ENCODE measurements around the gene MAGT1. TPM values are rescaled to one million over a fixed set of nuclear protein-coding genes. Genes with fewer than 3 reads are reported as not detected.

MAGT1 gene
- polyA plus RNA-seq, 3 donors: 18.0 to 29.3 (median 20.0) TPM

- no peak overlapping the region for H3K4me3 Mint-ChIP-seq
- Histone ChIP-seq H3K4me2 (replicated peaks; ENCODE audit: extremely low read depth, low read length, poor library complexity, severe bottlenecking) (no peak overlapping the region), H4K20me1 (ENCODE audit: insufficient read depth, low read length) (no peaks in the 10 kb centered on the region), H3K36me3 (replicated peaks in 1 of 2; ENCODE audit: control insufficient read depth in 1 of 2, insufficient read depth in 2 of 2, low read length in 2 of 2) (no peaks in the 10 kb centered on the region), H3K9me3 (replicated peaks in 1 of 2; ENCODE audit: control insufficient read depth in 1 of 2, insufficient read depth in 1 of 2, low read length in 2 of 2) (no peaks in the 10 kb centered on the region), H2AFZ (ENCODE audit: insufficient read depth, low read depth, low read length, poor library complexity, severe bottlenecking) (no peak overlapping the region), H3K79me2 (ENCODE audit: insufficient read depth, low read length) (no peaks in the 10 kb centered on the region), H3K4me3 (replicated peaks in 1 of 3; ENCODE audit: low read depth in 2 of 3, low read length in 3 of 3) (no peak overlapping the region), H3K27me3 (ENCODE audit: control insufficient read depth in 2 of 2, insufficient read depth in 2 of 2, low read length in 2 of 2) (no peaks in the 10 kb centered on the region), H3K27ac (ENCODE audit: low read depth in 1 of 2, low read length in 2 of 2) (no peak overlapping the region), H3K9ac (ENCODE audit: insufficient read depth, low read length, poor library complexity, severe bottlenecking) (no peak overlapping the region), H3K4me1 (ENCODE audit: control insufficient read depth in 1 of 2, insufficient read depth in 2 of 2, low read length in 2 of 2) (no peaks in the 10 kb centered on the region)
- no peak for DNase-seq
- peaks cover 0 to 1% (median 1%) of the 10 kb centered on the region in 3 donors for H3K27me3 Mint-ChIP-seq (ENCODE audit: low read depth in 3 of 3)
- no peaks in the 10 kb centered on the region for H3K36me3 Mint-ChIP-seq
- H3K4me1 Mint-ChIP-seq: peaks cover 5% of the 10 kb centered on the region
- H3K27ac Mint-ChIP-seq: no peak overlapping the region
- no peak for TF ChIP-seq CTCF (IDR thresholded peaks at IDR 0.05)
- no CpG with 5 or more reads among the region's 1 CpG for WGBS (ENCODE audit: insufficient coverage)
- intact Hi-C loops (cut with micrococcal nuclease): no loop called here
- peaks cover 0 to 16% (median 4%) of the 10 kb centered on the region in 7 donors for H3K9me3 Mint-ChIP-seq
Observed at GRCh38 chrX:77802201-77802600, 93.0 kb downstream of the MAGT1 start.

DNA sequence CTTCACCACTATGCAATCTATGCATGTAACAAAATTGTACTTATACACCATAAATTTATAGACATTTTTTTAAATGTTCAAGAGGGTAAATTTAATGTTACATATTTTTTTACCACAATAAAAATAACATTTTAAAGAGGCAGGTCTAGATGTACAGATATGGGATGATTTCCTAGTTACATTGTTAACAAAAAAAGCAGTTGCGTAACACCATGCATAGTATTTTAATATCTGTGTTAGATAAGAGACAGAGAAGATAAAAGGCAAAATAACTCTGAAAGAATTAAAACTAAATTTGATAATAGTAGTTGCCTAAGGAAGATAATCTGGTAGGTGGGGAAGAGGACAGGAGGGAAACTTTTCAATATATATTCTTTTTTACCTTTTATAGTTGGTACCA, 100.1 kb downstream of the MAGT1 start:
- WGBS (ENCODE audit: insufficient coverage): no CpG with 5 or more reads among the region's 1 CpG

More for the DNA sequence above, 100.1 kb downstream of the MAGT1 start:
- Histone ChIP-seq H3K79me2 (ENCODE audit: insufficient read depth, low read length) (no peaks in the 10 kb centered on the region), H3K4me2 (replicated peaks; ENCODE audit: extremely low read depth, low read length, poor library complexity, severe bottlenecking) (no peak overlapping the region), H3K9ac (ENCODE audit: insufficient read depth, low read length, poor library complexity, severe bottlenecking) (no peak overlapping the region), H3K27me3 (ENCODE audit: control insufficient read depth in 2 of 2, insufficient read depth in 2 of 2, low read length in 2 of 2) (no peaks in the 10 kb centered on the region), H2AFZ (ENCODE audit: insufficient read depth, low read depth, low read length, poor library complexity, severe bottlenecking) (no peak overlapping the region), H3K9me3 (replicated peaks in 1 of 2; ENCODE audit: control insufficient read depth in 1 of 2, insufficient read depth in 1 of 2, low read length in 2 of 2) (no peaks in the 10 kb centered on the region), H3K4me1 (ENCODE audit: control insufficient read depth in 1 of 2, insufficient read depth in 2 of 2, low read length in 2 of 2) (no peaks in the 10 kb centered on the region), H3K36me3 (replicated peaks in 1 of 2; ENCODE audit: control insufficient read depth in 1 of 2, insufficient read depth in 2 of 2, low read length in 2 of 2) (no peaks in the 10 kb centered on the region), H3K4me3 (replicated peaks in 1 of 3; ENCODE audit: low read depth in 2 of 3, low read length in 3 of 3) (no peak overlapping the region), H4K20me1 (ENCODE audit: insufficient read depth, low read length) (no peaks in the 10 kb centered on the region), H3K27ac (ENCODE audit: low read depth in 1 of 2, low read length in 2 of 2) (no peak overlapping the region)
- no peaks in the 10 kb centered on the region for H3K36me3 Mint-ChIP-seq
- H3K4me3 Mint-ChIP-seq: no peak overlapping the region
- H3K4me1 Mint-ChIP-seq: no peaks in the 10 kb centered on the region
- TF ChIP-seq CTCF (IDR thresholded peaks at IDR 0.05): no peak
- H3K27ac Mint-ChIP-seq: no peak overlapping the region
- H3K27me3 Mint-ChIP-seq (ENCODE audit: low read depth in 3 of 3): peaks cover 0 to 4% (median 0%) of the 10 kb centered on the region in 3 donors
- no peak for DNase-seq
- intact Hi-C loops (cut with micrococcal nuclease): no loop called here
- peaks cover 0 to 12% (median 3%) of the 10 kb centered on the region in 7 donors for H3K9me3 Mint-ChIP-seq
